Stomach (tissue), 9 donors: ENCODE measurements around the gene DNAH3. TPM values are rescaled to one million over a fixed set of nuclear protein-coding genes. Genes with fewer than 3 reads are reported as not detected.
A peak's percentile ranks its signal among the peaks of the same experiment; 100 is the strongest.

Source experiments
- DNase-seq, 2 donors: peaks; one replicate each; pipeline versions ENCODE4 v3.0.0 to v3.0.0-alpha.2; 2013 to 2019
- H3K27ac ChIP-seq, 5 donors: fragments of 200-600 bp in 4 of 5; sonication (generic) in 4 of 5; one replicate each; pipeline ENCODE4 v1.5.1; 2013 to 2019; ENCODE audit warnings: mild to moderate bottlenecking in 1 of 5, moderate library complexity in 1 of 5
- H3K27me3 ChIP-seq, 3 donors: fragments of 200-600 bp; sonication (generic); one replicate each; pipeline ENCODE4 v1.5.1; 2017 to 2019; ENCODE audit warnings: mixed run types in 1 of 3
- H3K36me3 ChIP-seq, 4 donors: fragments of 200-600 bp; sonication (generic); 1 replicate in 3 of 4; 2 replicates in 1 of 4; pipeline ENCODE4 v1.5.1; 2016 to 2019
- H3K4me1 ChIP-seq, 4 donors: fragments of 200-600 bp; sonication (generic); one replicate each; pipeline ENCODE4 v1.5.1; 2016 to 2019
- H3K4me3 ChIP-seq, 4 donors: fragments of 200-600 bp; sonication (generic) in 3 of 4; one replicate each; pipeline ENCODE4 v1.5.1; 2016 to 2019; ENCODE audit warnings: mild to moderate bottlenecking in 1 of 4
- H3K9me3 ChIP-seq, 4 donors: fragments of 200-600 bp; sonication (generic); one replicate each; pipeline ENCODE4 v1.5.1; 2016 to 2019
- EP300 ChIP-seq: sonication (generic); formaldehyde crosslinking; IDR thresholded peaks from one replicate; pipeline ENCODE4 v1.6.1; 2017; ENCODE audit warnings: antibody characterized with exemption
- POLR2A ChIP-seq, 4 donors: fragments of 450-650 bp; IDR thresholded peaks; one replicate each; pipeline ENCODE4 v1.6.1; 2016; ENCODE audit warnings: antibody characterized with exemption in 4 of 4, control low read depth in 2 of 4, mild to moderate bottlenecking in 1 of 4, moderate library complexity in 1 of 4
- POLR2AphosphoS5 ChIP-seq, 3 donors: sonication (generic); formaldehyde crosslinking; IDR thresholded peaks; one replicate each; pipeline ENCODE4 v1.6.1; 2016; ENCODE audit warnings: antibody characterized with exemption in 3 of 3
- WGBS, 5 donors: extraction: QIAGEN DNeasy Blood & Tissue Kit in 3 of 5; methylation state at CpG; one replicate each; pipeline versions ENCODE4 v1.1.5 to v1.1.7; 2013 to 2018; 5-methylcytosine and 5-hydroxymethylcytosine counted together
- intact Hi-C: fragments of 100-400 bp; cut with DNase I; formaldehyde crosslinking; loops from one replicate; pipeline ENCODE4 v1.15.1; 2023; ENCODE audit warnings: low total_unique reads
- polyA plus RNA-seq, 3 donors: library from polyadenylated mRNA; stranded (reverse); fragments of 200-250 nt; gene quantifications; one replicate each; pipeline ENCODE4 v1.2.3, GENCODE V29; 2013
- total RNA-seq, 5 donors: library from RNA; depleted of rRNA; stranded (reverse); fragments of >200 nt; gene quantifications; one replicate each; pipeline versions ENCODE4 v1.1.0 to v1.2.3, GENCODE V29; 2014 to 2016
- TF ChIP-seq, protein P1 (sequence below), 7 experiments: fragments of 450-650 bp in 4 of 7; fragments of 200-600 bp in 3 of 7; sonication (generic) in 3 of 7; IDR thresholded peaks; one replicate each; pipeline ENCODE4 v1.5.1; 2016 to 2019; ENCODE audit warnings: antibody characterized with exemption in 7 of 7, control low read depth in 2 of 7, mild to moderate bottlenecking in 1 of 7
- donor health status: healthy with polysubstance abuse.
- donor health status: Bipolar disorder and iron deficiency.
- donor health status: healthy.

The DNAH3 gene
- total and polyA plus RNA-seq, 8 donors: 0.10 to 8.7 (median 0.18) TPM; not detected in 5

GRCh38 chr16:20957153-20957552 lies 193.5 kb downstream of the DNAH3 start:
- DNase-seq: no peak
- TF ChIP-seq, protein P1, sequence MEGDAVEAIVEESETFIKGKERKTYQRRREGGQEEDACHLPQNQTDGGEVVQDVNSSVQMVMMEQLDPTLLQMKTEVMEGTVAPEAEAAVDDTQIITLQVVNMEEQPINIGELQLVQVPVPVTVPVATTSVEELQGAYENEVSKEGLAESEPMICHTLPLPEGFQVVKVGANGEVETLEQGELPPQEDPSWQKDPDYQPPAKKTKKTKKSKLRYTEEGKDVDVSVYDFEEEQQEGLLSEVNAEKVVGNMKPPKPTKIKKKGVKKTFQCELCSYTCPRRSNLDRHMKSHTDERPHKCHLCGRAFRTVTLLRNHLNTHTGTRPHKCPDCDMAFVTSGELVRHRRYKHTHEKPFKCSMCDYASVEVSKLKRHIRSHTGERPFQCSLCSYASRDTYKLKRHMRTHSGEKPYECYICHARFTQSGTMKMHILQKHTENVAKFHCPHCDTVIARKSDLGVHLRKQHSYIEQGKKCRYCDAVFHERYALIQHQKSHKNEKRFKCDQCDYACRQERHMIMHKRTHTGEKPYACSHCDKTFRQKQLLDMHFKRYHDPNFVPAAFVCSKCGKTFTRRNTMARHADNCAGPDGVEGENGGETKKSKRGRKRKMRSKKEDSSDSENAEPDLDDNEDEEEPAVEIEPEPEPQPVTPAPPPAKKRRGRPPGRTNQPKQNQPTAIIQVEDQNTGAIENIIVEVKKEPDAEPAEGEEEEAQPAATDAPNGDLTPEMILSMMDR (IDR thresholded peaks at IDR 0.05): no peak
- TF ChIP-seq POLR2A (IDR thresholded peaks at IDR 0.05) (no peak), POLR2AphosphoS5 (IDR thresholded peaks at IDR 0.05) (no peak), EP300 (no peak)
- H3K9me3 ChIP-seq: no peaks in the 10 kb centered on the region
- H3K4me1 ChIP-seq: no peaks in the 10 kb centered on the region
- WGBS, 5 donors: 73 to 82% (median 80%) methylated on average over 3 of the region's 3 CpGs
- intact Hi-C loops: no loop called here
- H3K4me3 ChIP-seq: no peak overlapping the region
- H3K36me3 ChIP-seq: no peaks in the 10 kb centered on the region
- H3K27me3 ChIP-seq: no peaks in the 10 kb centered on the region
- no peak overlapping the region for H3K27ac ChIP-seq

- TF ChIP-seq, protein P1 (IDR thresholded peaks at IDR 0.05): no peak
- TF ChIP-seq POLR2A (IDR thresholded peaks at IDR 0.05): no peak
- TF ChIP-seq EP300: no peak
- TF ChIP-seq POLR2AphosphoS5 (IDR thresholded peaks at IDR 0.05): no peak
- Histone ChIP-seq H3K27ac (no peak overlapping the region), H3K36me3 (no peaks in the 10 kb centered on the region), H3K4me3 (no peak overlapping the region), H3K9me3 (no peaks in the 10 kb centered on the region), H3K27me3 (no peaks in the 10 kb centered on the region), H3K4me1 (no peaks in the 10 kb centered on the region)
- intact Hi-C loops: no loop called here
- 40 to 66% (median 51%) methylated on average over 3 of the region's 3 CpGs for WGBS, 5 donors
- DNase-seq: peak in 1 of 2 donors; percentile 17
Observed at GRCh38 chr16:20956319-20956718, 194.3 kb downstream of the DNAH3 start.

- TF ChIP-seq POLR2A (IDR thresholded peaks at IDR 0.05) (no peak), POLR2AphosphoS5 (IDR thresholded peaks at IDR 0.05) (no peak), EP300 (no peak)
- TF ChIP-seq, protein P1 (IDR thresholded peaks at IDR 0.05): no peak
- Histone ChIP-seq H3K4me1 (no peaks in the 10 kb centered on the region), H3K9me3 (no peaks in the 10 kb centered on the region), H3K27ac (no peak overlapping the region), H3K36me3 (no peaks in the 10 kb centered on the region), H3K4me3 (no peak overlapping the region), H3K27me3 (no peaks in the 10 kb centered on the region)
- 89 to 91% (median 91%) methylated on average over 11 of the region's 11 CpGs for WGBS, 5 donors
- intact Hi-C loops: no loop called here
- DNase-seq: no peak
Observed at GRCh38 chr16:20954574-20954973, 196.1 kb downstream of the DNAH3 start.

GRCh38 chr16:20952139-20952920 lies 198.3 kb downstream of the DNAH3 start:
- Histone ChIP-seq H3K27ac (no peak overlapping the region), H3K4me1 (no peaks in the 10 kb centered on the region), H3K9me3 (no peaks in the 10 kb centered on the region), H3K27me3 (no peaks in the 10 kb centered on the region), H3K4me3 (no peak overlapping the region), H3K36me3 (no peaks in the 10 kb centered on the region)
- TF ChIP-seq, protein P1 (IDR thresholded peaks at IDR 0.05): no peak
- TF ChIP-seq EP300 (no peak), POLR2AphosphoS5 (IDR thresholded peaks at IDR 0.05) (no peak), POLR2A (IDR thresholded peaks at IDR 0.05) (no peak)
- intact Hi-C loops: no loop called here
- WGBS, 5 donors: 79 to 84% (median 83%) methylated on average over 13 of the region's 13 CpGs
- DNase-seq: no peak
